Measurements from ENCODE around the gene CYB5D1.

DNA sequence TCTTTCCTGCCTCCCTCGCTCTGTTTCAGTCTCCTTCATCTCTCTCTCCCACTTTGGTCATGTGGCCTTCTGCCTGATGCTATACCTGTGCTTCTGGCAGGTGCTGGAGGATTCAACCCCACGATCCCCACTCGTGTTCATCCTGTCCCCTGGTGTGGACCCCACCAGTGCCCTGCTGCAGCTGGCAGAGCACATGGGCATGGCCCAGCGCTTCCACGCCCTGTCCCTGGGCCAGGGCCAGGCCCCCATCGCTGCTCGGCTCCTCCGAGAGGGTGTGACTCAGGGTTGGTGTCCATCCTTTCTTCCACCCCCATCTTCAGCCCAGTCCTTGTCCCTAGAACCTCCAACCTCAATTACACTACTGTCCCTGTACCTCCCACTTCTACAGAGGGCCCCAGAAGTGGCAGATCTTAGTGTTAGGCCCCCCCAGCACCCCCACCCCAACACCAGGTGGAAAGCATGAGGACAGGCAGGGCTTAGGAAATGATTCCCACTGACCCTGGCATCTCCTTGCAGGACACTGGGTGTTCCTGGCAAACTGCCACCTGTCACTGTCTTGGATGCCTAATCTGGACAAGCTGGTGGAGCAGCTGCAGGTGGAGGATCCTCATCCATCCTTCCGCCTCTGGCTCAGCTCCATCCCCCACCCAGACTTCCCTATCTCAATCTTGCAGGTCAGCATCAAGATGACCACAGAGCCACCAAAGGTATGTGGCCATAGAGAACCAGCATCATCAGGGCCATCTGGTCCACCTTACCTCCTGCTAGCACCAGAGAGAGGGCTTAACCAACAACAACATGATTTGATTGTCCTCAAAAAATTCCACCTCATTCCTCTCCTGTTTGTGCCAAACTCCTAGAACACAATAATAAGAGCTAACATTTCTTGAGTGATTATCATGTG, 33.5 kb upstream of the CYB5D1 start:
- TF ChIP-seq POLR2A (IDR thresholded peaks at IDR 0.05; ENCODE audit: low read depth, low read length) (no peak), TAF1 (IDR thresholded peaks at IDR 0.05; ENCODE audit: borderline replicate concordance, low read depth, low read length) (no peak)

Measured in GM12892 (cell line).